OCI-LY1 (cell line): ENCODE results near the gene IKZF3.
A peak's percentile ranks its signal among the peaks of the same experiment; 100 is the strongest.

ENCODE experiments used
- CTCF ChIP-seq: fragments of 200-600 bp; sonication (generic), shearing (Covaris generic); IDR thresholded peaks from 2 replicates; pipeline ENCODE4 v1.5.1; 2017; ENCODE audit warnings: mild to moderate bottlenecking, antibody characterized with exemption, low read length, moderate library complexity, mixed read lengths
- EZH2 ChIP-seq: fragments of 200-600 bp; sonication (generic), shearing (Covaris generic); IDR thresholded peaks from 2 replicates; pipeline ENCODE4 v1.8.0; 2017; ENCODE audit warnings: borderline replicate concordance, mixed run types, mild to moderate bottlenecking, antibody characterized with exemption, low read length, moderate library complexity, mixed read lengths

GRCh38 chr17:39754161-39754957, 109.8 kb downstream of the IKZF3 start:
- TF ChIP-seq EZH2 (no peak), CTCF (peak; percentile 65)
